Right ventricle myocardium inferior (tissue), 1 donor: ENCODE measurements around the gene ANKFY1. TPM values are rescaled to one million over a fixed set of nuclear protein-coding genes. Genes with fewer than 3 reads are reported as not detected.

Experiments used
- ATAC-seq: fragments of 200-7000 bp; cut with Tn5 transposase; one replicate; pipeline ENCODE4 v1.9.1; 2020; ENCODE audit warnings: mild to moderate bottlenecking, moderate library complexity
- DNase-seq: peaks from one replicate; pipeline ENCODE4 v3.0.0; 2021; ENCODE audit errors: missing footprints
- intact Hi-C: fragments of 100-400 bp; cut with DNase I; formaldehyde crosslinking; loops from one replicate; pipeline ENCODE4 v1.11.0; 2022
- long read RNA-seq: library from polyadenylated mRNA; unstranded; transcript quantifications from one replicate; pipeline ENCODE4 v2.0.0, GENCODE V29; 2021
- total RNA-seq: library from RNA; stranded (reverse); fragmentation: NEBNext Ultra II Directional; extraction: Animal tissue kit (Norgen Biotek cat#: 25700); gene quantifications from one replicate; pipeline ENCODE4 v1.2.1, GENCODE V29; 2021
- donor health status: DM: no; HTN: yes; CAD: no; lungs with severe emphysema.

The ANKFY1 gene, protein sequence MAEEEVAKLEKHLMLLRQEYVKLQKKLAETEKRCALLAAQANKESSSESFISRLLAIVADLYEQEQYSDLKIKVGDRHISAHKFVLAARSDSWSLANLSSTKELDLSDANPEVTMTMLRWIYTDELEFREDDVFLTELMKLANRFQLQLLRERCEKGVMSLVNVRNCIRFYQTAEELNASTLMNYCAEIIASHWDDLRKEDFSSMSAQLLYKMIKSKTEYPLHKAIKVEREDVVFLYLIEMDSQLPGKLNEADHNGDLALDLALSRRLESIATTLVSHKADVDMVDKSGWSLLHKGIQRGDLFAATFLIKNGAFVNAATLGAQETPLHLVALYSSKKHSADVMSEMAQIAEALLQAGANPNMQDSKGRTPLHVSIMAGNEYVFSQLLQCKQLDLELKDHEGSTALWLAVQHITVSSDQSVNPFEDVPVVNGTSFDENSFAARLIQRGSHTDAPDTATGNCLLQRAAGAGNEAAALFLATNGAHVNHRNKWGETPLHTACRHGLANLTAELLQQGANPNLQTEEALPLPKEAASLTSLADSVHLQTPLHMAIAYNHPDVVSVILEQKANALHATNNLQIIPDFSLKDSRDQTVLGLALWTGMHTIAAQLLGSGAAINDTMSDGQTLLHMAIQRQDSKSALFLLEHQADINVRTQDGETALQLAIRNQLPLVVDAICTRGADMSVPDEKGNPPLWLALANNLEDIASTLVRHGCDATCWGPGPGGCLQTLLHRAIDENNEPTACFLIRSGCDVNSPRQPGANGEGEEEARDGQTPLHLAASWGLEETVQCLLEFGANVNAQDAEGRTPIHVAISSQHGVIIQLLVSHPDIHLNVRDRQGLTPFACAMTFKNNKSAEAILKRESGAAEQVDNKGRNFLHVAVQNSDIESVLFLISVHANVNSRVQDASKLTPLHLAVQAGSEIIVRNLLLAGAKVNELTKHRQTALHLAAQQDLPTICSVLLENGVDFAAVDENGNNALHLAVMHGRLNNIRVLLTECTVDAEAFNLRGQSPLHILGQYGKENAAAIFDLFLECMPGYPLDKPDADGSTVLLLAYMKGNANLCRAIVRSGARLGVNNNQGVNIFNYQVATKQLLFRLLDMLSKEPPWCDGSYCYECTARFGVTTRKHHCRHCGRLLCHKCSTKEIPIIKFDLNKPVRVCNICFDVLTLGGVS
- 23.3 TPM for total RNA-seq
- long read RNA-seq, partial matches to known transcripts: 3 of 7 reads
- long read RNA-seq, other reads (novel, unspliced or antisense): 4 of 7 reads

DNA sequence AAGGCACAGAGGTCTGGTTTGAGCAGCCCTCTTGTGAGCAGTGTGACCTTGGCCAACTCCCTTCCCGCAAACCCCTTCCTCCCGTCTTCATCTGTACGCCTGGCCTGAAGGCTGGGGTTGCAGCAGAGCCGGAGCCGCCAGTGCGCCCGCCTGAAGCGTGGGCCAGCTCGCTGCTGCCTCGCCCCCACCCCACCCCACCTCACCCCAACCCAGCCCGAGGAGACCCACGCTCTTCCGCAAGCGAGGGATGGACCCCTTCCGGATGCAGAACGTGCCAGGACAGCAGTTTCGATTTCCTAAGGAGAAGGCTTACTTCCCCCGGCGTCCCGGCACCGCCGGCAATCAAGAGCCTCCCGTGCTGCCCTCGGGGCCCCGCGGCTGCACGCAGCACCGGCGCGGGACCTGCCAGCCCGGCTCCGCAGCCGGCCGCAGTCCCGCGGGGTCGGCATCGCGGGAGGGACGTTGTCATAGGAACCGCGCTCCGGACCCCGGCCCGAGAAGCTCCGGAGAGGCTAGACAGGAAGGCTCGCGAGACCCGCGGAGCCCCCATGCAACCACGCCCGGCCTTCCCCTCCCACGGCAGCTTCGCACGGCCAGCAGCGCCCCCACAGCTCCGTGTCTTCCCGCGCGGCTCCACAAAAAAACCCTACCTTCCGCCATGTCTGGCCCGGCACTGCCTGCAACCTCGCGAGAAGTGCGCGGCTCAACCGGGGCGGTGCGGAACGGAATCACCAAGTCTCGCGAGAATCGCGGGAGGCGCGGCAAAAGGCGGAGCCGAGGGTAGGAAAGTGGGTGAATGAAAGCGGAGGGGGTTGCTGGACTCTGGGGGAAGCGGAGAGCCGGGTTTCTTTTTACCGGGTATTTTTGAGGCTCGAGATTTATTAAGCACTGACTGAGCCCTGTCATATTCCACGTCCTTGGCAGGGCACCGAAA, at the start of gene ANKFY1:
Gene ANKFY1, minus strand, starts transcription at position 698 of the 934 bp plus-strand sequence. Its CDS starts 38 bp downstream, at position 660.
- intact Hi-C loops: loop anchor here (5.0 kb wide), 1 partner anchor 46 kb away; no protein-coding TSS in a partner anchor
- ATAC-seq (peak; percentile 97), DNase-seq (peak; percentile 97)

DNA sequence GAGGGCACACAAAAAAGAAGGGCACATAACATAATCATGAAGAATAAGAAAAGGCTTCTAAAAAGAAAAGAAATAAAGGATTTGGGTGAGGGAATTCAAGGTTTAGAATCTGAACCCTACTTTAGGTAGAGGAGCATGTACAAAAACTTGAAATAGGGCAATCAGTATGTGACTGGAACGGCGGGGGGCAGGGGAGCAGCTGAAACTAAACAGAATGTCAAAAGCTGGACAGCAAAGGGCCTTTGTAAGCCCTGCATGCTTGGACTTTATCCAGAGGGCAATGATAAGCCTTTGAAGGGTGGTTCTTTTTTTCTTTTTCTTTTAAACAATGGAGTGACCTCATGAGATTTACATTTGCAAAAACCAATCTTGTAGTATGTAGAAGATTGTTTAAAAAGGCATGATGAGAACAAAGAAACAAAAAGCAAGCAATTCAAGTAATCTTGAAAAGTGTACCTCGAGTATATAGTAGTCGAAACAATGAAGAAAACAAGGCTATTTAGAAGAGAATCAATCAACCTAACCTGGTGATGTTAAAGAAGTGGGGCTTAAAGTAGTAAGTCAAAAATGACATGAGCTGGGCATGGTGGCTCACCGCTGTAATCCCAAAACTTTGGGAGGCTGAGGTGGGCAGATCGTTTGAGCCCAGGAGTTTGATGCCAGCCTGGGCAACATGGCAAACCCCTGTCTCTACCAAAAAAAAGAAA, 46.7 kb upstream of the ANKFY1 start:
- peak; percentile 67 for ATAC-seq
- intact Hi-C loops: loop anchor here (5.0 kb wide), 2 partner anchors 38 to 57 kb away; partner anchors contain the start of gene UBE2G1
- DNase-seq: no peak

DNA sequence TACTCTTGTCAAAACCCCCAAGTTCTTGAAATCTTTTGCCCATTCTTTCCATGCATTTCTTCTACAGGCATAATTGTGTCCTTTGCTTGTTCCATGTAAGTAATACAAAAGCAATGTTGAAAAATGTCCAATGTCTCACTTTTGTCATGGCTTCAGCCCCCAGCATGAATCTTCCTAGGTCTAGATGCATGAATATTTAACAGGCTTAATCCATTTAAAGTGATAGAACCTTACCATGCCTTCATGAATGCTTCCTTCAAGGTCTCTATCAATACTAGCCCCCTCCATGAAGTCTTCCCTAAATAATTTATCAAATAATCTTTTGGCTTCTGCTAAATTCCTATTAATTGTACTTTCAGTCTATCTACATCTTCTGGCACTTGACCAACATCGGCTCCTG, 46.1 kb upstream of the ANKFY1 start:
- DNase-seq: no peak
- ATAC-seq: no peak
- intact Hi-C loops: loop anchor here (5.0 kb wide), 2 partner anchors 38 to 57 kb away; partner anchors contain the start of gene UBE2G1

DNA sequence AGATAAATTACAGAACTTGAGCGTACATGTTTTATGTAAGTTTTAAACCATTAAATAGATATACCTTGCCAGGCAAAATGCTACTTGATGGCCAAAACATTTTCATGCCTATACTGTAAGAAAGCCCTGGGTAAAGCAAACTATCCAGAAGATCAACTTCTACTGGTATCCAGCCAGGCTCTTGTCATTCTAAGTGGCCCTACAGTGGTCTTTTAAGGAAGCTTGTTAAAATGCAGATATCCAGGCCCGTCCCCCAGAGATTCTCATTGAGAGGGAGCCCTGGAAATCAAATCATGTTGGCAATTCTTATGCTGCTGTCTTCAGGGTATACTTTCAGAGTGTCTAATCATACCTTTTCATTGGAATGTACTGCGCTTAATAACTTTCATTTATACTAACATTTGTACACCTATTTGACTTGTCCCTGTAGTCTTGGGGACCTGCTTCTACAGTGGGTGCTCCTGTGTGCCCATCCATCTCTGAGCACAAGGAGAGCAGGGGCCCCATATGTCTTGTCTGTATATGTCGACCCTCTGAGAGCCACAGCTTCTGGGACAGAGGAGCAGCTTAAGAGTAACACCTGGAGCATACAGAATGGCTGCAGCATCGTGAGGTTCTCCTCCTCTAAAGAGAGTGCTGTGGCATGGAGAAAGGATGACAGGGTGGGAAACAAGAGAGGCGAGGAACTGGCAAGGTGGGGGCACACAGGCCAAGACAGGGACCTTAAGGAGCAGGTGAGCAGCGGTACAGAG, 43.6 kb upstream of the ANKFY1 start:
- DNase-seq (no peak), ATAC-seq (no peak)
- intact Hi-C loops: no loop called here

DNA sequence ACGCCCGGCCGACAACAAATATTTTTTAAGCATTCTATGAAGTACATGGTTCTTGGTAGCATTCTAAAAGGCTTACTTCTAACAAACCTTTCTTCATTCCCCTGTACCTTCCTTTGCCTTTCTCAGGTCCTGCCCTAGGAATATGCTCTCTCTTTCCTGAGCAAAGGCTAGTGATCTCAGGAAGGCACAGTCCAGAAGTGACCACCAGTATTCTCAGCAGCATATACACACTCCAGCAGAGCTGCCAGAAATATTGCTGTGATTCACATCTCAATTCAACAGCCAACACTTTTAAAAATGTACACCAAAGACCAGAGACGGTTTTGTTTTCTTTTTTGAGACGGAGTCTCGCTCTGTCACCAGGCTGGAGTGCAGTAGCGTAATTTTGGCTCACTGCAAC, 41.4 kb upstream of the ANKFY1 start:
- ATAC-seq (no peak), DNase-seq (no peak)
- intact Hi-C loops: no loop called here

- DNase-seq: no peak
- peak; percentile 60 for ATAC-seq
- intact Hi-C loops: loop anchor here (5.0 kb wide), 1 partner anchor 87 kb away; no protein-coding TSS in a partner anchor
These were observed 40.7 kb upstream of the ANKFY1 start for GRCh38 chr17:4304417-4305027.

- intact Hi-C loops: loop anchor here (5.0 kb wide), 1 partner anchor 84 kb away; no protein-coding TSS in a partner anchor
- DNase-seq: no peak
- ATAC-seq: peak; percentile 51
These were observed 37.3 kb upstream of the ANKFY1 start for GRCh38 chr17:4301066-4301465.

DNA sequence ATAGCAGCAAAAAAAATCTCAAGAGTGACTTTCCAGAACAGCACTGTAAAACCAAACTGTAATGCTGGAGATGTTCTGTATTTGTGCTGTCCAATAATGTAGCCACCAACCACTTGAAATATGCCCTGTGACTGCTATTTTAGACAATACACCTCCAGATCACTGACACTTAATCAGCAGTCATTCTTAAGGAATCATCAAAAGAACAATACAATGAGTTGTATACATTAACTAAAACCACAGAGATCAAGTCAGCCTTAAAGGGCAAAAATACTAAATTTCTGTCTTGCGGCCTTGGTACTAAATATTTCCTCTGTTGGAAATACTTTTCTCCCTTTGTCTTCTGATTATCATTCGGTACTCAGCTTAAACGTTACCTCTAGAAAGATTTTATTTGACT, 33.6 kb upstream of the ANKFY1 start:
- DNase-seq (no peak), ATAC-seq (no peak)

DNA sequence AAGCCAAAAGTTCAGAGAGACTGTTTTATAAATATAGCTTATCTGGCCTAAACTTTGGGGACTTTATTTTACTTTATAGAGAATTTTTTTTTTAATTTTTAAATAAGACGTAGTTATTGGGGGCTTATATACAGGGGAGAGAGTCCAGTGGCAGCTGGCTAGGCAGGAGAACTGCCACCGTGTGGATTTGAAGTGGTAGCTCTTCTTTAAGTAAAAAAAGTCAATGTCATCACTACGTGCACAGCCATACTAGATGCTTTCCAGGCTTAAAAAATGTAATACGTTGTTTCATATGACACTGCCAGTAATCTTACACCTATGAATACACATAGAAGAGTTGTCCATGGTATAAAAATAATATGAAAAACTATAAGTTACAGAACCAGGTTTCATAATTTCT, 31.9 kb upstream of the ANKFY1 start:
- DNase-seq: no peak
- ATAC-seq: no peak
- intact Hi-C loops: no loop called here

More for the DNA sequence above, 33.6 kb upstream of the ANKFY1 start:
- intact Hi-C loops: no loop called here

DNA sequence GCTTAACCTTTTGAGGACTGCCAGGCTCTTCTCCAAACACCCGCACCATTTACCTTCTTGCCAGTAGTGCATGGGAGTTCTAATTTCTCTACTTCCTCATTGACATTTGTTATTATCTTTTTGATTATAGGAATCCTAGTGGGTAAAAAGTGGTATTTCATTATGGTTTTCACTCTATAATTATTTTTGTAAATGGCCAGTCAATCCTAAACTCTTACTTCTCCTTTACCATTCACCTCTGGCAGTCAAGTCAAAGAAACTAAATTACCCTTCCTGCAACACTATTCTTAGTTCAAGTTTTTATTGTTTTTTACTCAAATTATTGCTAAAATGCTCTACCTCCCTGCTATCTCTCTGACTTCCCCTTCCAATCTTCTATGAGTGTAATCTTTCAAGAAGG, 29.8 kb upstream of the ANKFY1 start:
- ATAC-seq (no peak), DNase-seq (no peak)
- intact Hi-C loops: no loop called here

DNA sequence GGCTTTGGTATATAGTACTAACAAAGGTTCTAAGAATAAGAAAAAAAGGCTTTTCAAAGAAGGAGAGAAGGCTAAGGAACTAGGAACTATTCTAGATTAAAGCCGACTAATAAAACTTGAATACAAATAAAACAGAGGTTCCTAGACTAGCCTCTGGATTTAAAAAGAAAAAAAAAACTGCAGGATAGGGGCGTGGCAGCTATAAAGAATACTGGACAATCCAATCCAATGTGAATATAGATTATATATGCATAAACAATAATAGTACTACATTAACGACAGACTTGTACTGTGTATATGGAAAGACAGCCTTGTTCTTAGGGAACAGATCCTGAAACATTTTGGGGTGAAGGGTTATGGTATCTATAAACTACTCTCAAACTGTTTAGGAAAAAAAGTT, 23.9 kb upstream of the ANKFY1 start:
- no peak for DNase-seq
- ATAC-seq: no peak
- intact Hi-C loops: no loop called here

DNA sequence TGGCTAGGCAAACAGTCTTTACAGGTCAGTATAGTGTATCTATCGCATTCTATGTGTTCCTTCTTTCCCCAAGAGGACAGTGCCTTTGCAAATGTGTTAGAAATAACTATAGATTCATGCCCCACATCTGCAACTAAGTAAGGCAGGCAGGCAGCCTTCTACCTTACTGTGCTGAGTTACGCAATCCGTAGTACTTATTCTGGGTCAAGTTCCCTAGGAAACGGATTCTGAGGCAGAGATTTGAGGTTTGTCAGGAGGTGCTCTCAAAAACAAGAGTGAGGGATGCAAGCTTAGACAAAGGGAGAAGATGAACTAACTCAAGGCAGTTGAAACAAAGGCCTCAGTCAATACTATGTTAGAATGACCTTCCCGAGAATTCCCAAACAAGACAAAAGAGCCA, 12.7 kb upstream of the ANKFY1 start:
- intact Hi-C loops: no loop called here
- DNase-seq: no peak
- no peak for ATAC-seq

- DNase-seq: no peak
- intact Hi-C loops: loop anchor here (5.0 kb wide), 2 partner anchors 39 to 41 kb away; no protein-coding TSS in a partner anchor
- ATAC-seq: no peak
These were observed 9.2 kb upstream of the ANKFY1 start for GRCh38 chr17:4272972-4273368.

GRCh38 chr17:4272213-4272971, 8.6 kb upstream of the ANKFY1 start:
- intact Hi-C loops: loop anchor here (5.0 kb wide), 2 partner anchors 40 kb away; no protein-coding TSS in a partner anchor
- DNase-seq (no peak), ATAC-seq (peak; percentile 69)

DNA sequence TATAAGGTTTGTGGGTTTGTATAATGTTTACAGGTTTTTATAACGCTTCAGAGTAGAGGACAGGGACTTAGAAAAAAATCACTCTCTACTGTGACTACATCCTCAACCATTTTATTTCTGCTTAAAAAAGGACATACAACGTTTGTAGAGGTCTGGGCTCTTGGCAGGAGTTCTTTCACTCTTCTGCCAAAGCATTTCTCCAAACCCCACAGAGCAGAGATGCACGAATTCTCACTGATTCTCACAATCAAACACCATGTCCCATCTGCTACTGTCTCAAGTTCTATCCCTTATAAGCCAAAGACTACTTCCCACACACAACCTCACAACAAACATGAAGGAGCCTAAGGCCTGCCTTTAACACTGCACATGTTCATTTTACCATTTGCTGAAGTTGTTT, 7.0 kb upstream of the ANKFY1 start:
- intact Hi-C loops: loop anchor here (5.0 kb wide), 2 partner anchors 38 to 42 kb away; no protein-coding TSS in a partner anchor
- no peak for ATAC-seq

More for the DNA sequence above, 7.0 kb upstream of the ANKFY1 start:
- no peak for DNase-seq
